Adrenal gland (tissue), 5 donors: ENCODE results near the gene USF3.

ENCODE experiments used
- CTCF ChIP-seq, 6 experiments: fragments of 450-650 bp in 4 of 6; fragments of 200-600 bp in 2 of 6; sonication (generic) in 1 of 6; IDR thresholded peaks; 1 replicate in 5 of 6; 2 replicates in 1 of 6; pipeline versions ENCODE4 v1.5.1 to v1.8.0; 2016 to 2021; ENCODE audit warnings: antibody characterized with exemption in 6 of 6, mild to moderate bottlenecking in 2 of 6, moderate library complexity in 1 of 6
- POLR2A ChIP-seq, 2 donors: fragments of 450-650 bp; IDR thresholded peaks; one replicate each; pipeline ENCODE4 v1.6.1; 2017; ENCODE audit warnings: antibody characterized with exemption in 2 of 2, mild to moderate bottlenecking in 2 of 2, moderate library complexity in 1 of 2
- donor health status: DM: no; HTN: no; CAD: no.

DNA sequence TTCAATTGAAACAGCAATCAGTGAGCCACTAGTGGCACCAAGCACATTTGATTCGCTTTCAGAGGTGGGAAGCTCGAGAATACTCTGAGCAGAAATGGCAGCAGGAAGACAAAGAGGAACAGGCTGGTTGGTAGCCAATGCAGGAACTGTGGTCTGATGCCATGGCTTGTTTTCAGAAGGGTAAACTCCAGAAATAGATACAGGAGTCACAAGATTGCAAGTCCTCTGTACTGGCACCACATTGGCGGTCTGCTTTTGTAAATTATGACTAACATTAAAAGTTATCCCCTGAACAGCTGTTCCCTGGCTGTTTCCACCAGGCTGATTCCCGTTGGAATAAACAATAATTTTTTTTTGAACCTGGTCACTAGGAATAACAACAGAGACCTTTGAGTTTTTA is 35.5 kb downstream of the USF3 start:
- TF ChIP-seq CTCF (IDR thresholded peaks at IDR 0.05) (no peak), POLR2A (IDR thresholded peaks at IDR 0.05) (no peak)
